ENCODE results near the gene SOX18.

The SOX18 gene

GRCh38 chr20:64074184-64074789, 24.8 kb upstream of the SOX18 start:
- Histone ChIP-seq H3K4me3 (ENCODE audit: extremely low read depth, insufficient read depth, low read length, poor library complexity, severe bottlenecking) (no peak overlapping the region), H3K4me1 (ENCODE audit: control insufficient read depth, insufficient read depth, low read length, poor library complexity, severe bottlenecking) (peaks cover 8% of the 10 kb centered on the region), H3K9me3 (ENCODE audit: control insufficient read depth, low read length) (no peaks in the 10 kb centered on the region), H3K36me3 (ENCODE audit: control insufficient read depth, insufficient read depth, low read length) (peaks cover 7% of the 10 kb centered on the region), H3K27ac (ENCODE audit: low read depth, low read length, severe bottlenecking) (no peak overlapping the region)
- 94 to 96% methylated on average over 28 of the region's 28 CpGs for WGBS, 2 experiments (ENCODE audit: insufficient coverage in 2 of 2)

GRCh38 chr20:64073476-64074183, 24.2 kb upstream of the SOX18 start:
- Histone ChIP-seq H3K36me3 (ENCODE audit: control insufficient read depth, insufficient read depth, low read length) (peaks cover 7% of the 10 kb centered on the region), H3K4me1 (ENCODE audit: control insufficient read depth, insufficient read depth, low read length, poor library complexity, severe bottlenecking) (peaks cover 4% of the 10 kb centered on the region), H3K9me3 (ENCODE audit: control insufficient read depth, low read length) (no peaks in the 10 kb centered on the region), H3K27ac (ENCODE audit: low read depth, low read length, severe bottlenecking) (no peak overlapping the region), H3K4me3 (ENCODE audit: extremely low read depth, insufficient read depth, low read length, poor library complexity, severe bottlenecking) (no peak overlapping the region)
- WGBS, 2 experiments (ENCODE audit: insufficient coverage in 2 of 2), result 95 to 97% methylated on average over 23 to 37 of the region's 37 CpGs

GRCh38 chr20:64072498-64073063, 23.1 kb upstream of the SOX18 start:
- Histone ChIP-seq H3K4me1 (ENCODE audit: control insufficient read depth, insufficient read depth, low read length, poor library complexity, severe bottlenecking) (no peaks in the 10 kb centered on the region), H3K9me3 (ENCODE audit: control insufficient read depth, low read length) (no peaks in the 10 kb centered on the region), H3K4me3 (ENCODE audit: extremely low read depth, insufficient read depth, low read length, poor library complexity, severe bottlenecking) (no peak overlapping the region), H3K36me3 (ENCODE audit: control insufficient read depth, insufficient read depth, low read length) (peaks cover 7% of the 10 kb centered on the region), H3K27ac (ENCODE audit: low read depth, low read length, severe bottlenecking) (no peak overlapping the region)
- WGBS, 2 experiments (ENCODE audit: insufficient coverage in 2 of 2), result 93 to 96% methylated on average over 11 to 13 of the region's 14 CpGs

GRCh38 chr20:64071341-64072332, 22.2 kb upstream of the SOX18 start:
- Histone ChIP-seq H3K4me1 (ENCODE audit: control insufficient read depth, insufficient read depth, low read length, poor library complexity, severe bottlenecking) (no peaks in the 10 kb centered on the region), H3K9me3 (ENCODE audit: control insufficient read depth, low read length) (no peaks in the 10 kb centered on the region), H3K27ac (ENCODE audit: low read depth, low read length, severe bottlenecking) (no peak overlapping the region), H3K4me3 (ENCODE audit: extremely low read depth, insufficient read depth, low read length, poor library complexity, severe bottlenecking) (no peak overlapping the region), H3K36me3 (ENCODE audit: control insufficient read depth, insufficient read depth, low read length) (peaks cover 7% of the 10 kb centered on the region)
- WGBS, 2 experiments (ENCODE audit: insufficient coverage in 2 of 2), result 94 to 95% methylated on average over 26 to 30 of the region's 30 CpGs

- Histone ChIP-seq H3K27ac (ENCODE audit: low read depth, low read length, severe bottlenecking) (no peak overlapping the region), H3K36me3 (ENCODE audit: control insufficient read depth, insufficient read depth, low read length) (peaks cover 7% of the 10 kb centered on the region), H3K4me1 (ENCODE audit: control insufficient read depth, insufficient read depth, low read length, poor library complexity, severe bottlenecking) (no peaks in the 10 kb centered on the region), H3K9me3 (ENCODE audit: control insufficient read depth, low read length) (no peaks in the 10 kb centered on the region), H3K4me3 (ENCODE audit: extremely low read depth, insufficient read depth, low read length, poor library complexity, severe bottlenecking) (no peak overlapping the region)
- WGBS, 2 experiments (ENCODE audit: insufficient coverage in 2 of 2), result 96 to 97% methylated on average over 28 to 29 of the region's 31 CpGs
Observed at GRCh38 chr20:64070244-64070993, 21.0 kb upstream of the SOX18 start.

GRCh38 chr20:64069614-64070243, 20.3 kb upstream of the SOX18 start:
- 50 to 71% methylated on average over 10 to 14 of the region's 14 CpGs for WGBS, 2 experiments (ENCODE audit: insufficient coverage in 2 of 2)
- Histone ChIP-seq H3K36me3 (ENCODE audit: control insufficient read depth, insufficient read depth, low read length) (peaks cover 7% of the 10 kb centered on the region), H3K4me3 (ENCODE audit: extremely low read depth, insufficient read depth, low read length, poor library complexity, severe bottlenecking) (no peak overlapping the region)

GRCh38 chr20:64069209-64069613, 19.8 kb upstream of the SOX18 start:
- H3K4me1 ChIP-seq (ENCODE audit: control insufficient read depth, insufficient read depth, low read length, poor library complexity, severe bottlenecking), result peaks cover 7% of the 10 kb centered on the region
- no peak overlapping the region for H3K4me3 ChIP-seq (ENCODE audit: extremely low read depth, insufficient read depth, low read length, poor library complexity, severe bottlenecking)
- peaks cover 7% of the 10 kb centered on the region for H3K36me3 ChIP-seq (ENCODE audit: control insufficient read depth, insufficient read depth, low read length)
- 93 to 94% methylated on average over 20 of the region's 20 CpGs for WGBS, 2 experiments (ENCODE audit: insufficient coverage in 2 of 2)
- H3K9me3 ChIP-seq (ENCODE audit: control insufficient read depth, low read length), result no peaks in the 10 kb centered on the region
- H3K27ac ChIP-seq (ENCODE audit: low read depth, low read length, severe bottlenecking), result no peak overlapping the region

More at GRCh38 chr20:64069614-64070243, 20.3 kb upstream of the SOX18 start:
- no peak overlapping the region for H3K27ac ChIP-seq (ENCODE audit: low read depth, low read length, severe bottlenecking)
- peaks cover 3% of the 10 kb centered on the region for H3K4me1 ChIP-seq (ENCODE audit: control insufficient read depth, insufficient read depth, low read length, poor library complexity, severe bottlenecking)
- H3K9me3 ChIP-seq (ENCODE audit: control insufficient read depth, low read length), result no peaks in the 10 kb centered on the region

GRCh38 chr20:64068386-64069208, 19.2 kb upstream of the SOX18 start:
- H3K36me3 ChIP-seq (ENCODE audit: control insufficient read depth, insufficient read depth, low read length), result peaks cover 7% of the 10 kb centered on the region
- H3K9me3 ChIP-seq (ENCODE audit: control insufficient read depth, low read length), result no peaks in the 10 kb centered on the region
- H3K4me1 ChIP-seq (ENCODE audit: control insufficient read depth, insufficient read depth, low read length, poor library complexity, severe bottlenecking), result peaks cover 11% of the 10 kb centered on the region
- no peak overlapping the region for H3K27ac ChIP-seq (ENCODE audit: low read depth, low read length, severe bottlenecking)
- H3K4me3 ChIP-seq (ENCODE audit: extremely low read depth, insufficient read depth, low read length, poor library complexity, severe bottlenecking), result no peak overlapping the region
- 80 to 83% methylated on average over 8 to 12 of the region's 12 CpGs for WGBS, 2 experiments (ENCODE audit: insufficient coverage in 2 of 2)

- Histone ChIP-seq H3K36me3 (ENCODE audit: control insufficient read depth, insufficient read depth, low read length) (peaks cover under 1% of the 10 kb centered on the region), H3K9me3 (ENCODE audit: control insufficient read depth, low read length) (no peaks in the 10 kb centered on the region), H3K4me1 (ENCODE audit: control insufficient read depth, insufficient read depth, low read length, poor library complexity, severe bottlenecking) (peaks cover 11% of the 10 kb centered on the region), H3K27ac (ENCODE audit: low read depth, low read length, severe bottlenecking) (no peak overlapping the region), H3K4me3 (ENCODE audit: extremely low read depth, insufficient read depth, low read length, poor library complexity, severe bottlenecking) (no peak overlapping the region)
- WGBS, 2 experiments (ENCODE audit: insufficient coverage in 2 of 2), result 84 to 94% methylated on average over 10 to 12 of the region's 12 CpGs
Observed at GRCh38 chr20:64067733-64068307, 18.4 kb upstream of the SOX18 start.
